GM15510 (cell line): ENCODE data around the gene B4GALNT3.

Experiments used
- POLR2A ChIP-seq: IDR thresholded peaks from 3 replicates; pipeline ENCODE4 v1.6.1; 2011; ENCODE audit warnings: borderline replicate concordance; ENCODE audit not compliant: insufficient read length; ENCODE audit errors: extremely low read depth

B4GALNT3 gene

GRCh38 chr12:565589-566105, 105.9 kb downstream of the B4GALNT3 start:
- TF ChIP-seq POLR2A: no peak

GRCh38 chr12:568486-568885, 108.7 kb downstream of the B4GALNT3 start:
- no peak for TF ChIP-seq POLR2A

DNA sequence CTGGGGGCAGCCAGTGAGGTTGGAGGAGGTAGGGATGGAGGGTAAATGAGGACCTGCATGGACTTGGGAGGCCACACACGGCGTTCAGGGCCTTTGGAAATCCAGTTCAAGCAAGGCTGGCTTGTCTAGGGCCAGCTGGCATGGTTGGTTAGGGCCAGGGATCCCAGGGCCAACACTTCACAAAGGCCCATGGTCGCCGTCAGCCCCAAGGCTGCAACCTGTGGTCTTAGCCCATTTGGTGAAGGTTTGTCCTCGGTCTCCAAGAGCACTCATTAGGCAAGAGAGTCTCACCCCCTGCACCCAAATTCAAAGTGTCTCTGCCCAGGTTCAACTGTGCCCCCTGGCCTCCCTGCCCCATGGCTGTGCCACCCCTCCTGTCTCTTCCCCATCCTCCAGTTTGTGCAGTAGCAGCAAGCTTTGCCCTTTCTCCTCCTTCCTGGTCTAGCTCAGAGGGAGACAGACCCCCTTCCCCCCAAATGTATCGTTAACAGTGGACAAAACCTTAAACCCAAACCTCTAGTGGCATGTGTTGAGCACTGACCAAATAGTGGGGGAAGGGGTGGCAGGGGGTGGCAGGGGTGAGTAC, 109.4 kb downstream of the B4GALNT3 start:
- no peak for TF ChIP-seq POLR2A

GRCh38 chr12:569803-570434, 110.2 kb downstream of the B4GALNT3 start:
- TF ChIP-seq POLR2A: no peak

- no peak for TF ChIP-seq POLR2A
Measured at GRCh38 chr12:570435-570920, 110.7 kb downstream of the B4GALNT3 start.

GRCh38 chr12:570921-571794, 111.4 kb downstream of the B4GALNT3 start:
- no peak for TF ChIP-seq POLR2A

- TF ChIP-seq POLR2A: no peak
Measured at GRCh38 chr12:571795-572531, 112.2 kb downstream of the B4GALNT3 start.

- TF ChIP-seq POLR2A: no peak
Measured at GRCh38 chr12:572532-572899, 112.8 kb downstream of the B4GALNT3 start.

GRCh38 chr12:573232-573631, 113.5 kb downstream of the B4GALNT3 start:
- TF ChIP-seq POLR2A: no peak

- no peak for TF ChIP-seq POLR2A
Measured at GRCh38 chr12:574475-575128, 114.9 kb downstream of the B4GALNT3 start.

GRCh38 chr12:575129-575502, 115.4 kb downstream of the B4GALNT3 start:
- TF ChIP-seq POLR2A: no peak

- no peak for TF ChIP-seq POLR2A
Measured at GRCh38 chr12:575948-576614, 116.3 kb downstream of the B4GALNT3 start.

DNA sequence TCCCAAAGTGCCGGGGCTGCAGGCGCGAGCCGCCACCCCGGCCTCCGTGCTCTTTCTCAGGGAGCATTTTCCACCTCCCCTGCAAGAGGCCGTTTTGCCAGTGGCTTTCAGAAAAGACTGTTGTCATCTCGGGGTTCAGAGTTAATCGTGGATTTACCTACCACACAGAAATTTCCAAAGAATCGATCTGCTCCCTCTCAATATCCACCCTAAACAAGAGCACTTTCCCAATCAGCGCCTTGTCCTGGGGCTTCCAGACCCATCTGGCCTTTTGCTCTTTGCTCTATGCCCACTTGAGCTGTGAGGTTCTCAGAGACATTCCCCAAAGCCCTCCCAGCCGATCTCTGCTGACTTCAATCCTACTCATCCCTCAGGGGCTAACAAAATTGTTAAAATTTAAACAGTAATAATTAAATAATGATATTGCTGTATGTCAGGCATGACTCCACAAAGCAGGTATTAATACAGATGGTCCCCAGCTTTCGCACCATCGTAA, 116.9 kb downstream of the B4GALNT3 start:
- no peak for TF ChIP-seq POLR2A
